Measurements from ENCODE around the gene SYCE1. TPM values are rescaled to one million over a fixed set of nuclear protein-coding genes. Genes with fewer than 3 reads are reported as not detected.

The SYCE1 gene, protein sequence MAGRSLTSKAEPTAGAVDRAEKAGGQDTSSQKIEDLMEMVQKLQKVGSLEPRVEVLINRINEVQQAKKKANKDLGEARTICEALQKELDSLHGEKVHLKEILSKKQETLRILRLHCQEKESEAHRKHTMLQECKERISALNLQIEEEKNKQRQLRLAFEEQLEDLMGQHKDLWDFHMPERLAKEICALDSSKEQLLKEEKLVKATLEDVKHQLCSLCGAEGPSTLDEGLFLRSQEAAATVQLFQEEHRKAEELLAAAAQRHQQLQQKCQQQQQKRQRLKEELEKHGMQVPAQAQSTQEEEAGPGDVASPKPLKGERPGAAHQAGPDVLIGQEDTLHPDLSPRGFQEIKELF
- total RNA-seq (2022; extraction: Qiagen RNA extraction), result not detected in 5 replicates

GRCh38 chr10:133565441-133566294 is at the start of gene SYCE1:
SYCE1 (minus strand) TSS chr10:133565583; CDS start chr10:133565529, 54 bp downstream.

GRCh38 chr10:133526957-133527588 is 38.3 kb downstream of the SYCE1 start, which contains the start of gene CYP2E1:
CYP2E1 (plus strand) TSS chr10:133527363; CDS start chr10:133527396, 33 bp downstream.

Other genes starting within 250 kb of the SYCE1 start
- gene CALY, start 228.7 kb downstream of the SYCE1 start, total RNA-seq (2022; extraction: Qiagen RNA extraction), result 0.07 to 0.78 TPM (median 0.63 TPM) in 5 replicates
- gene PRAP1, start 218.2 kb downstream of the SYCE1 start, total RNA-seq (2022; extraction: Qiagen RNA extraction), result 0.15 to 0.16 TPM in 2 of 5 replicates, not detected in the others
- 14.2 to 18.2 TPM (median 14.9 TPM) in 5 replicates for gene FUOM, start 207.6 kb downstream of the SYCE1 start, total RNA-seq (2022; extraction: Qiagen RNA extraction)
- gene ECHS1, start 192.2 kb downstream of the SYCE1 start, total RNA-seq (2022; extraction: Qiagen RNA extraction), result 128 to 156 TPM (median 144 TPM) in 5 replicates
- gene PAOX, start 186.3 kb downstream of the SYCE1 start, total RNA-seq (2022; extraction: Qiagen RNA extraction), result 1.5 to 2.4 TPM (median 2.0 TPM) in 5 replicates
- 43.3 to 54.1 TPM (median 51.3 TPM) in 5 replicates for gene MTG1, start 171.4 kb downstream of the SYCE1 start, total RNA-seq (2022; extraction: Qiagen RNA extraction)
- 0.30 to 0.39 TPM (median 0.32 TPM) in 5 replicates for gene SPRN, start 141.0 kb downstream of the SYCE1 start, total RNA-seq (2022; extraction: Qiagen RNA extraction)
- 0.10 to 0.32 TPM (median 0.20 TPM) in 5 replicates for gene SCART1, start 111.6 kb downstream of the SYCE1 start, total RNA-seq (2022; extraction: Qiagen RNA extraction)
- gene CYP2E1, start 38.2 kb downstream of the SYCE1 start, total RNA-seq (2022; extraction: Qiagen RNA extraction), result 0.15 to 0.40 TPM (median 0.23 TPM) in 4 of 5 replicates, not detected in the other
- gene FRG2B, start 61.2 kb upstream of the SYCE1 start, total RNA-seq (2022; extraction: Qiagen RNA extraction), result 0.08 to 0.16 TPM (median 0.14 TPM) in 5 replicates